Sigmoid colon (tissue), 7 donors: ENCODE data around the gene AIG1. TPM values are rescaled to one million over a fixed set of nuclear protein-coding genes. Genes with fewer than 3 reads are reported as not detected.

Experiments used
- DNase-seq: peaks from one replicate; pipeline ENCODE4 v3.0.0-alpha.2; 2019
- H3K27ac ChIP-seq, 4 donors: fragments of 200-600 bp; sonication (generic); one replicate each; pipeline ENCODE4 v1.5.1; 2016 to 2019; ENCODE audit warnings: mild to moderate bottlenecking in 1 of 4
- H3K27me3 ChIP-seq, 3 donors: fragments of 200-600 bp; sonication (generic); one replicate each; pipeline ENCODE4 v1.5.1; 2019; ENCODE audit warnings: mild to moderate bottlenecking in 1 of 3
- H3K36me3 ChIP-seq, 4 donors: fragments of 200-600 bp; sonication (generic); one replicate each; pipeline ENCODE4 v1.5.1; 2016 to 2019
- H3K4me1 ChIP-seq, 4 donors: fragments of 200-600 bp; sonication (generic); one replicate each; pipeline ENCODE4 v1.5.1; 2017 to 2019
- H3K4me3 ChIP-seq, 4 donors: fragments of 200-600 bp; sonication (generic); one replicate each; pipeline ENCODE4 v1.5.1; 2017 to 2019; ENCODE audit warnings: mild to moderate bottlenecking in 2 of 4, moderate library complexity in 1 of 4
- H3K9me3 ChIP-seq, 4 donors: fragments of 200-600 bp in 3 of 4; sonication (generic) in 3 of 4; one replicate each; pipeline versions ENCODE4 v1.5.1 to v1.6.1; 2013 to 2019
- EP300 ChIP-seq, 4 donors: sonication (generic); formaldehyde crosslinking; IDR thresholded peaks; one replicate each; pipeline ENCODE4 v1.6.1; 2017; ENCODE audit warnings: antibody characterized with exemption in 4 of 4
- POLR2A ChIP-seq, 2 donors: fragments of 450-650 bp; IDR thresholded peaks; one replicate each; pipeline ENCODE4 v1.6.1; 2016; ENCODE audit warnings: antibody characterized with exemption in 2 of 2, mild to moderate bottlenecking in 2 of 2, moderate library complexity in 2 of 2
- POLR2AphosphoS5 ChIP-seq, 4 donors: sonication (generic); formaldehyde crosslinking; IDR thresholded peaks; one replicate each; pipeline ENCODE4 v1.6.1; 2017; ENCODE audit warnings: antibody characterized with exemption in 4 of 4
- WGBS, 2 donors: extraction: QIAGEN DNeasy Blood & Tissue Kit; methylation state at CpG; one replicate each; pipeline ENCODE4 v1.1.7; 2013; 5-methylcytosine and 5-hydroxymethylcytosine counted together
- intact Hi-C: fragments of 100-400 bp; cut with DNase I; formaldehyde crosslinking; loops from one replicate; pipeline ENCODE4 v1.15.1; 2023
- polyA plus RNA-seq, 3 donors: library from polyadenylated mRNA; stranded (reverse); fragments of 200-250 nt; gene quantifications; one replicate each; pipeline ENCODE4 v1.2.3, GENCODE V29; 2013
- total RNA-seq, 4 donors: library from RNA; depleted of rRNA; stranded (reverse); fragments of >200 nt; gene quantifications; one replicate each; pipeline ENCODE4 v1.1.0, GENCODE V29; 2016
- TF ChIP-seq, protein P1 (sequence below), 4 experiments: fragments of 450-650 bp in 3 of 4; fragments of 200-600 bp in 1 of 4; IDR thresholded peaks; one replicate each; pipeline ENCODE4 v1.5.1; 2016 to 2019; ENCODE audit warnings: antibody characterized with exemption in 4 of 4, mild to moderate bottlenecking in 3 of 4, moderate library complexity in 2 of 4
- donor health status: healthy with polysubstance abuse.
- donor health status: Bipolar disorder and iron deficiency.
- donor health status: healthy.

AIG1 gene
- total and polyA plus RNA-seq, 7 donors = 10.9 to 30.7 (median 20.6) TPM

DNA sequence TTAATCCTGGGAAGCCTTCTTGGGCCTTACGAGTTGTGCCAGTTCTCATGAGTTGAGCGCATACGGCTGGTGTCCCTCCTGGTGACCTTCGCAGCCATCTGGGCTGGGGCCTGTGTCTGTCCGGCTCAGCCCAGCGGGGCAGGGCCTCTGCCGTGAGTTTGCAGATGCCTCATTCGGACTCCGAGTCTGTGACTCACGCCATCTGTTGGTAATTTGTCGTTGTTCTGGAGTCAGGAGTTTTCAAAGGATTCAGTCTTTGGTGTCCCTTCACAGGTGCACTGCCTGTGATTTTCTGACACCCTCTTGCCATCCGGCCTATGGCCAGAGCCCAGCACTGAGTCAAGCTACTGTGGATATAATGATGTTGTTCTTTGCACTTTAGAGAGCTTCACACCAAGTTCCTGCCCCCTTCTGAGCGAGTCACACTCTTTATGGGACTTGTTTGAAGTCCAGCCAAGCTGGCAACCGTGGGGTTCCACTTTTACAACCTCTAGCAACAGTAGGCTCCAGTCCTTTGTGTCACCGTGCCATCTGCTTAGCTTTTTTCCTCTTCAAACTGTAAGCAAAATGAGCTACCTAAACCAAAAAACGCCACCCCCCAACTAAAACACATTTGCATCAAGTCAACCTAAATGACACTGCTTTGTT, 175.6 kb downstream of the AIG1 start:
- Histone ChIP-seq H3K9me3 (no peaks in the 10 kb centered on the region), H3K27me3 (no peaks in the 10 kb centered on the region), H3K27ac (no peak overlapping the region), H3K4me1 (no peaks in the 10 kb centered on the region), H3K4me3 (no peak overlapping the region), H3K36me3 (no peaks in the 10 kb centered on the region)
- no peak for DNase-seq
- intact Hi-C loops = no loop called here
- 82 to 87% methylated on average over 16 of the region's 16 CpGs for WGBS, 2 donors
- no peak for TF ChIP-seq EP300 (IDR thresholded peaks at IDR 0.05)
- TF ChIP-seq POLR2A (IDR thresholded peaks at IDR 0.05) = no peak
- no peak for TF ChIP-seq POLR2AphosphoS5 (IDR thresholded peaks at IDR 0.05)
- TF ChIP-seq, protein P1, sequence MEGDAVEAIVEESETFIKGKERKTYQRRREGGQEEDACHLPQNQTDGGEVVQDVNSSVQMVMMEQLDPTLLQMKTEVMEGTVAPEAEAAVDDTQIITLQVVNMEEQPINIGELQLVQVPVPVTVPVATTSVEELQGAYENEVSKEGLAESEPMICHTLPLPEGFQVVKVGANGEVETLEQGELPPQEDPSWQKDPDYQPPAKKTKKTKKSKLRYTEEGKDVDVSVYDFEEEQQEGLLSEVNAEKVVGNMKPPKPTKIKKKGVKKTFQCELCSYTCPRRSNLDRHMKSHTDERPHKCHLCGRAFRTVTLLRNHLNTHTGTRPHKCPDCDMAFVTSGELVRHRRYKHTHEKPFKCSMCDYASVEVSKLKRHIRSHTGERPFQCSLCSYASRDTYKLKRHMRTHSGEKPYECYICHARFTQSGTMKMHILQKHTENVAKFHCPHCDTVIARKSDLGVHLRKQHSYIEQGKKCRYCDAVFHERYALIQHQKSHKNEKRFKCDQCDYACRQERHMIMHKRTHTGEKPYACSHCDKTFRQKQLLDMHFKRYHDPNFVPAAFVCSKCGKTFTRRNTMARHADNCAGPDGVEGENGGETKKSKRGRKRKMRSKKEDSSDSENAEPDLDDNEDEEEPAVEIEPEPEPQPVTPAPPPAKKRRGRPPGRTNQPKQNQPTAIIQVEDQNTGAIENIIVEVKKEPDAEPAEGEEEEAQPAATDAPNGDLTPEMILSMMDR (IDR thresholded peaks at IDR 0.05) = no peak

DNA sequence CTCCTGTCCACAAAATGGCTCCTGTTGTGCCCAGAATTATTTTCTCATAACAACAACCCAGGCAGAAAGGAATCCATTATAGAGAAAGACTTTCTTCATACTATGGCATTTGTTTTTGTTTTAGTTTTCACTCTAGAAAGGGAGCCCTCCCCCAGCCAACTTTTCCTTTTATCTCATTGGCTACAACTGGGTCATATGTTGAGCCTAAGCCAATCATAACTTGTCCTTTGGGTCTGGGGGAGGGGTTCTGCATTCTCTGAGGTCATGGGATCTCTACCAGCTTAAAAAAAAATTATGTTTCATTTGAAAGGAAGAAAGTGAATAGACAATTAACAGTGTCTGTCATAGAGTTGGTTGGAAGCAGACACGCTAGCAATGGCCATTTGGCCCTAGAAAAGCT, 177.6 kb downstream of the AIG1 start:
- Histone ChIP-seq H3K4me1 (no peaks in the 10 kb centered on the region), H3K27me3 (no peaks in the 10 kb centered on the region), H3K36me3 (no peaks in the 10 kb centered on the region), H3K4me3 (no peak overlapping the region), H3K27ac (no peak overlapping the region), H3K9me3 (no peaks in the 10 kb centered on the region)
- 94 to 97% methylated on average over 1 of the region's 1 CpG for WGBS, 2 donors
- TF ChIP-seq, protein P1 (IDR thresholded peaks at IDR 0.05) = no peak
- no peak for TF ChIP-seq POLR2A (IDR thresholded peaks at IDR 0.05)
- TF ChIP-seq EP300 (IDR thresholded peaks at IDR 0.05) = no peak
- intact Hi-C loops = no loop called here
- no peak for DNase-seq

DNA sequence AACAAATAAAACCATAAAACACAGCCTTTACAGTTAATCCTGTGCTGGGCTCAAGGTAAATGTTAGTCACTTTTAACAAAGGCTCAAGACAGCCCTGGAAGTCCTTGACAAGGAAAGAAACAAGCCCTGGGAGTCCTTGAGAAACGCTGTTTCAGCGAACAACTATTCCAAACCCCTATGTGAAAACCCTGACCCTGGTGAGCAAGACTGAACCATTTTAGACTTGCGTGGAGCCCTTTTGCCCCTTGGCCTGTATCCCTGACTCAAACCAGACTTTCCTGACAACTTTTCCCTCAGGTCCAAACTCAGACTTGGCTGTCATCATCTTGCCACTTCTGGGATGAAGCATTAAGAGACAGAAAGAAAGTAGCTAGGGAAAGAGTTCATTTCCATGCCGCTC, 180.4 kb downstream of the AIG1 start:
- no peak overlapping the region for H3K27ac ChIP-seq
- no peak for DNase-seq
- H3K4me3 ChIP-seq = no peak overlapping the region
- no peaks in the 10 kb centered on the region for H3K27me3 ChIP-seq
- no peak for TF ChIP-seq EP300 (IDR thresholded peaks at IDR 0.05)
- no peaks in the 10 kb centered on the region for H3K9me3 ChIP-seq
- intact Hi-C loops = no loop called here
- 95 to 98% methylated on average over 4 of the region's 4 CpGs for WGBS, 2 donors
- no peaks in the 10 kb centered on the region for H3K4me1 ChIP-seq
- H3K36me3 ChIP-seq = no peaks in the 10 kb centered on the region

DNA sequence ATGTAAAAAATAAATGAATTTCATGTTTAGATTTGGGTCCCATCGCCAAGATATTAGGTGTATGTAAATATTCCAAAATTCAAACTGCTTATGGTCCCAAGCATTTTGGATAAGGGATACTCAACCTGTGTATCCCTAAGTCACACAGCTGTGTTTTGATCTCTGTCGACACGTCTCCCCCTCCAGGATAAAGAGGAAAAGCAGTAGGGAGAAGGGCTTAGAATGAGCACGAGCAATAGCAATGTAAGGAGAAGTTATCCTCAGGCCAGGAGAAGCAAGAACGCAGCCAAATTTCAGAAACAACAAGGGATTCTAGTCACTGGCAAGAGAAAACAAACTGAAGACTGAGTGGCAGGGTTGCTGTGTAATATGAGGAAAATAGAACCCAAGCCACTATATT, 181.2 kb downstream of the AIG1 start:
- intact Hi-C loops = no loop called here
- WGBS, 2 donors = 94% methylated on average over 5 of the region's 5 CpGs
- Histone ChIP-seq H3K4me1 (no peaks in the 10 kb centered on the region), H3K4me3 (no peak overlapping the region), H3K27ac (no peak overlapping the region), H3K27me3 (no peaks in the 10 kb centered on the region), H3K9me3 (no peaks in the 10 kb centered on the region), H3K36me3 (no peaks in the 10 kb centered on the region)
- TF ChIP-seq, protein P1 (IDR thresholded peaks at IDR 0.05) = no peak
- TF ChIP-seq POLR2AphosphoS5 (IDR thresholded peaks at IDR 0.05) = no peak
- TF ChIP-seq EP300 (IDR thresholded peaks at IDR 0.05) = no peak
- TF ChIP-seq POLR2A (IDR thresholded peaks at IDR 0.05) = no peak
- DNase-seq = no peak

DNA sequence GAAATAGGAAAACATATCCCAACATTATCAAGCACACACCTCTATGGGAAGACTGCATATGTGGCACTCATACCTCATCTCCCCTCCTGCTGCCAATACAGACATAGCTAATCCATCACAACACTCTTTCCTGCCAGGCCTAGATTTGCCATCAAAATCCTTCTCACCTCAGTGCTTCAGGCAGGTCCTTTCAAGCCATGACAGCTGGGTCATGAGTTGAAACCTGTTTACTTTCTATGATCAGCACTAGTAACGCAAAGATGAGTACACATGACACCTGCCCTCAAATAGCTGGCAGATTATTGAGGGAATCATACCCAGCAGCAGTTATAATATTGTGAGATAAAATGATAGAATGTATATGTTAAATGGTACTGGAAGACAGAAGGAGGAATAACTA, 183.1 kb downstream of the AIG1 start:
- TF ChIP-seq, protein P1 (IDR thresholded peaks at IDR 0.05) = no peak
- TF ChIP-seq POLR2A (IDR thresholded peaks at IDR 0.05) = no peak
- no peak for TF ChIP-seq POLR2AphosphoS5 (IDR thresholded peaks at IDR 0.05)
- TF ChIP-seq EP300 (IDR thresholded peaks at IDR 0.05) = no peak
- intact Hi-C loops = no loop called here
- 93 to 94% methylated on average over 1 of the region's 1 CpG for WGBS, 2 donors
- Histone ChIP-seq H3K36me3 (no peaks in the 10 kb centered on the region), H3K27me3 (no peaks in the 10 kb centered on the region), H3K4me3 (no peak overlapping the region), H3K27ac (no peak overlapping the region), H3K9me3 (no peaks in the 10 kb centered on the region), H3K4me1 (peaks cover 0 to 4% (median 0%) of the 10 kb centered on the region in 4 donors)
- DNase-seq = no peak
